Measurements from ENCODE around the gene PHLDB1. TPM values are rescaled to one million over a fixed set of nuclear protein-coding genes. Genes with fewer than 3 reads are reported as not detected.

The PHLDB1 gene
- total RNA-seq, 1 donor, result 93.5 TPM

DNA sequence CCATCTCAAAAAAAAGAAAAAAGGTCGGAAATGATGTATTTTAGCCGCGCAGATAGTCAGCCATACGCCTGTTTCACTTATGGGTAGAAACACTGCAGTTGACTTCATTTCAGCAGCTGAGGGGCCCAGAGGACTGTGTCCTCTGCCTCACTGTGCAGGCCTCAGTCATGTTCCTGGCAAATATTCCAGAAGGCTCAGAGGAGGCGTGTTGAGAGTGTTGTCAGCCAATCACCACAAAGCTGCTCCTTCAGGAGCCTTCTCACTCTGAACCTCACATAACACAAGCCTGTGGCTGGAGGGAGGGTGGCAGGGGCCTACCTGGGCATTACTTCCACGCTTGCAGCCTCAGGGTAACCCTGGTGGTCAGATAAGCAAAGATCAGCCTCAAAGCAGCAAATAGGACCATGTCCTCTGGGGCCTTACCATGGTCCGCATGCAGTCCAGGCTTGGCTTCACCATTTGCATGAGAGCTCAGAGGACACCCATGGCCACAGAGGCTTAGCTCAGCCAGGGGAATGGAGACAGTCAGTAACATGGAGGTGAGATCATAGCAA lies 89.3 kb downstream of the PHLDB1 start:
- no peak for DNase-seq (ENCODE audit: low read depth)
- TF ChIP-seq, protein P1, sequence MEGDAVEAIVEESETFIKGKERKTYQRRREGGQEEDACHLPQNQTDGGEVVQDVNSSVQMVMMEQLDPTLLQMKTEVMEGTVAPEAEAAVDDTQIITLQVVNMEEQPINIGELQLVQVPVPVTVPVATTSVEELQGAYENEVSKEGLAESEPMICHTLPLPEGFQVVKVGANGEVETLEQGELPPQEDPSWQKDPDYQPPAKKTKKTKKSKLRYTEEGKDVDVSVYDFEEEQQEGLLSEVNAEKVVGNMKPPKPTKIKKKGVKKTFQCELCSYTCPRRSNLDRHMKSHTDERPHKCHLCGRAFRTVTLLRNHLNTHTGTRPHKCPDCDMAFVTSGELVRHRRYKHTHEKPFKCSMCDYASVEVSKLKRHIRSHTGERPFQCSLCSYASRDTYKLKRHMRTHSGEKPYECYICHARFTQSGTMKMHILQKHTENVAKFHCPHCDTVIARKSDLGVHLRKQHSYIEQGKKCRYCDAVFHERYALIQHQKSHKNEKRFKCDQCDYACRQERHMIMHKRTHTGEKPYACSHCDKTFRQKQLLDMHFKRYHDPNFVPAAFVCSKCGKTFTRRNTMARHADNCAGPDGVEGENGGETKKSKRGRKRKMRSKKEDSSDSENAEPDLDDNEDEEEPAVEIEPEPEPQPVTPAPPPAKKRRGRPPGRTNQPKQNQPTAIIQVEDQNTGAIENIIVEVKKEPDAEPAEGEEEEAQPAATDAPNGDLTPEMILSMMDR (IDR thresholded peaks at IDR 0.05; ENCODE audit: insufficient read depth, low read length), result no peak
- no peak overlapping the region for H3K4me3 ChIP-seq (ENCODE audit: low read depth, low read length)

DNA sequence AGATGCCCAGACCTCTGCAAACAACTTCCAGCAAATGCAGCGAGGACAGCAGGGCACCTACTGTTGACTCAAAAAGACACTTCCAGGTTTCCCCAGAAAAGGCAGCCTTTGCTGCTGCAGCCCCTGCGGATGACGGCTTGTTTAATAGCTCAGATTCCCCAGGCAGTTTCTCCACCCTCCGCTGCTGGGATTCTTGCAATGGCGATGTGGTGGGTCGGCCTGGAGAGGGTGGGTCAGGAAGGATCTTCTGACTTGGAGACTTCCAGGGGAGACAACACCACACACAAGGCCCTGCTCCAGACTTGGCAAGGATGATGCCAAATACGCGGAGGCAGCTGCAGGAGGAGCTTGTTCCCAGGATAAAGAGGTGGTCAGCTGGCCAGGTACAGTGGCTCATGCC lies 89.9 kb downstream of the PHLDB1 start:
- no peak for DNase-seq (ENCODE audit: low read depth)
- TF ChIP-seq, protein P1 (IDR thresholded peaks at IDR 0.05; ENCODE audit: insufficient read depth, low read length), result no peak
- H3K4me3 ChIP-seq (ENCODE audit: low read depth, low read length), result no peak overlapping the region

DNA sequence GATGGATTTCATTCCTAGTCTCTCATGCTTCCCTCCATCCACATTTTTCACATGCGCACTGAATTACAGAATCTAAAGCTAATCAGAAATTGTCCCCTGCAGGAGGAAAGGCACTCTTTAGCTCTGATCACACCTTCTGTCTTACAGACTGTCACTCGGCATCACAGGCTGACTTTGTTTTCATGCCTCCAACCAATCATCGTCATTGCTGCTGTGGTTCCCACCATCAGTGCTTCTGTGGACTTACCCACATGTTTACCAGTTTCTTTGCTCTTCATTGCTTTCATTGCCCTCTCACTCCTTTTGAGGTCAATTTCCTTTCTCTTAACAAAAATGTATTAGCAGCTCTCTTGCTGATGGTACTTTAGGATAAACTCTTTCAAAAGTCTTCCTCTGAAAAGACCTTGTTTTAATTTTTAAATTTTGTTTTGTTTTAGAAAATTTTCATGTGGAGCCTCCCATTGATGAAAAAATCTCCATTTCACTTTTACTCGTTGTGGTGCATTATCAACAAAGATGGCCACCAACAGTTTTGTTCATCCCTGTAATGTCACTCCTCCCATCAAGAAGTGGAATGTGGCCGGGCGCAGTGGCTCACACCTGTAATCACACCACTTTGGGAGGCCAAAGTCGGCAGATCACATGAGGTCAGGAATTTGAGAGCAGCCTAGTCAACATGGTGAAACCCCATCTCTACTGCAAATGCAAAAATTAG lies 92.2 kb downstream of the PHLDB1 start:
- no peak for DNase-seq (ENCODE audit: low read depth)
- TF ChIP-seq, protein P1 (IDR thresholded peaks at IDR 0.05; ENCODE audit: insufficient read depth, low read length), result no peak
- no peak overlapping the region for H3K4me3 ChIP-seq (ENCODE audit: low read depth, low read length)

DNA sequence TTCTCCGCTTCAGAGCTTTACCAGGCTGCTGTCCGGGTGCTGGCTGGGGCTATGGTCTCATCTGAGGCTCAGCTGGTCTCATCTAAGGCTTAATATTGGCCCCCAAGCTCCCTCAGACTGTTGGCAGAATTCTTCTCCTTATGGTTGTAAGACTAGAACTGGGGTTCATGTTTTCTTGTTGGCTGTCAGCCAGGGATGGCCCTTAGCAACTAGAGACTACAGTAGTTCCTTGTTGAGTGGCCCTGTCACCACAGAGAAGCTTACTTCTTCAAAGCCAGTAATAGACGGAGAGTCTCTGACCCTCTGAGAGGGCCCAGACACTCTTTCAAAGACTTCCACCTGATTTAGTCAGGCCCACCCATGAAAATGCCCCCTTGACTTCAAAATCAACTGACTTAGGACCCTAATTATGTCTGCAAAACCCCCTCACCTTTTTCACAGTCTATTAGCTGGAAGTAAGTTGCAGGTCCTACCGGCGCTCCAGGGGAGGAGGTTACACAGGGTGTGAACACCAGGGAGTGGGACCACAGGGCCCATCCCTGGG lies 96.2 kb downstream of the PHLDB1 start:
- TF ChIP-seq, protein P1 (IDR thresholded peaks at IDR 0.05; ENCODE audit: insufficient read depth, low read length), result no peak
- no peak for DNase-seq (ENCODE audit: low read depth)
- no peak overlapping the region for H3K4me3 ChIP-seq (ENCODE audit: low read depth, low read length)

DNA sequence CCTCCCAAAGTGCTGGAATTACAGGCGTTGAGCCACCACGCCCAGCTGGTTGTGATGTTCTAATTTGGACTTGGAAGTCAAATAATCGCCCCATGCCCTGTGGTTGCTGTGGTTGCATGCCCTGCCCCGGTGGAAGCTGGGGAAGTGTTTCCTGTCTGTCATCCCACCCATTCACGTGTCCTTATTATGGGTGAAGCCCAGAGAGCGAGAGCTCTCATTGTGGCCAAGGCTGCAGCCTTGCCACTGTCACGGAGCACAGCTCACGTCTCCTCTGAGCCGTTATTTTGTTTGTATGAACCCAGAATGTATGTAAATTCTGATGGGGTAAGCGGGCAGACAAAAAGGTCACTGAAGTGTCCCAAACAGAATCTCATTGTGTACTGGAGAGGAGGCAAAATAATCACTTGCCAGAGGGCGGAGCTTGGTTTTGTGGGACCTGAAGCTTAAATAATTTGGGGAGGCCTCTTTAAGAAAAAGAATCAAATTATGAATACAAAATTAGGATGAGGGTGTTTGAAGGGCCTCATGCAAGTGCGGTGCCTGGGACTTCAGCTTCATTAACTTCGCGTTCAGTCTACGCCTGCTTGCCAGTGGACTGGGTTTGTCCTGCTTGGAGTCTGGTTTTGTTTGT lies 97.8 kb downstream of the PHLDB1 start:
- TF ChIP-seq, protein P1 (IDR thresholded peaks at IDR 0.05; ENCODE audit: insufficient read depth, low read length), result no peak
- DNase-seq (ENCODE audit: low read depth), result no peak
- H3K4me3 ChIP-seq (ENCODE audit: low read depth, low read length), result no peak overlapping the region

DNA sequence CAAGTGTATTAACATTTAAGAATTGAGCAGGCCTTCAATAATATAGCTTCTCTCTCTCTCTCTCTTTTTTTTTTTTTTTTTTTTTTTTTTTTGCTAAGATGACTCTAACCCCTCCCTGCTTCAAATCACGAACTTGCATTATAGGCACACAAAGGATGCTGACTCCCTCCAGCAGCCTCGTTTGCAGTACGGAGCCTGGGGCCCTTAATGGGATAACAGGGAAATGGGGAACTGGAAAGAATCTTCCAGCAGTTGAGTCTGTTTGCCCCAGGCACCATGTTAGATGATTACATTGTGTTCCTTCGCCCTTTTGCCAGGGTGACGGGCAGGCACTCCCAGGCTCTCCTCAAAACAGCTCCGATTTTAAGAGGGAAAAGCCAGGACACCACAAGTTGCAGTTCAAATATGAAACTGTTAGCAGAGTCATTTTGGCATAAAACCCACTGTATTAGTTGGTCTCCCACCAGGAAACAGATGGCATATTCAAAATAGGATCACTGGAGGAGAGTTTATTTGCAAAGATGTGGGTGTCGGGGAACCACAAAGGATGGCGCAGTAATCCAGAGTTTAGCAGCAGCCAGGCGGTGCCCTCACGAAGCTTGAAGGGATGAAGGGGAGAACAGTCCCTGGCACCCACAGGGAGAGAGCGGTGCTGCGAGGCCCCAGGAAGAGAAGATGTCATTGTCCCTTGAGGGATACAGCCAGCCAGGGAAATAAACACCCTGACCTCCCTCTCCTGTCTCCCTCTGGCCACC lies 98.6 kb downstream of the PHLDB1 start:
- TF ChIP-seq, protein P1 (IDR thresholded peaks at IDR 0.05; ENCODE audit: insufficient read depth, low read length), result no peak
- no peak for DNase-seq (ENCODE audit: low read depth)
- H3K4me3 ChIP-seq (ENCODE audit: low read depth, low read length), result no peak overlapping the region

Data from fibroblast of the aortic adventitia (primary cell).